OCI-LY3 (cell line): ENCODE data around the gene FKBP2.

Source experiments
- H2AFZ ChIP-seq: fragments of 200-600, 300-600 bp; shearing (Covaris generic); 2 replicates; pipeline ENCODE4 v1.6.0; 2014; ENCODE audit warnings: antibody characterized with exemption, low read depth, low read length
- H3K27ac ChIP-seq: fragments of 200-600, 300-600 bp; sonication (generic); 2 replicates; pipeline ENCODE4 v1.5.1; 2014; ENCODE audit warnings: mild to moderate bottlenecking, low read length, moderate library complexity, mixed read lengths
- H3K27me3 ChIP-seq: fragments of 200-600, 300-600 bp; sonication (generic); 2 replicates; pipeline ENCODE4 v1.6.1; 2014; ENCODE audit warnings: low read depth, low read length, mixed read lengths
- H3K36me3 ChIP-seq: fragments of 200-600, 300-600 bp; sonication (generic); replicated peaks from 2 replicates; pipeline ENCODE3; 2014; ENCODE audit warnings: low read depth, low read length, mixed read lengths
- H3K4me1 ChIP-seq: fragments of 300-600, 200-600 bp; sonication (generic); 2 replicates; pipeline ENCODE4 v1.6.1; 2014; ENCODE audit warnings: low read length, mixed read lengths
- H3K4me2 ChIP-seq: fragments of 200-600, 300-600 bp; sonication (generic); 2 replicates; pipeline ENCODE4 v1.6.1; 2014; ENCODE audit warnings: low read length, mixed read lengths
- H3K4me3 ChIP-seq: fragments of 300-600, 200-600 bp; sonication (generic); 2 replicates; pipeline ENCODE4 v1.5.1; 2014; ENCODE audit warnings: antibody characterized with exemption, mild to moderate bottlenecking, low read length, moderate library complexity
- H3K79me2 ChIP-seq: fragments of 300-600, 200-600 bp; shearing (Covaris generic); 2 replicates; pipeline ENCODE4 v1.6.1; 2014; ENCODE audit warnings: mild to moderate bottlenecking, low read length, mixed read lengths
- H3K9ac ChIP-seq: fragments of 300-600, 200-600 bp; shearing (Covaris generic); 2 replicates; pipeline ENCODE4 v1.6.0; 2014; ENCODE audit warnings: mild to moderate bottlenecking, low read length, moderate library complexity
- H3K9me3 ChIP-seq: fragments of 200-600, 300-600 bp; shearing (Covaris generic); 2 replicates; pipeline ENCODE4 v1.6.1; 2014; ENCODE audit warnings: low read length, mixed read lengths; ENCODE audit not compliant: insufficient read depth
- H4K20me1 ChIP-seq: fragments of 200-600, 300-600 bp; sonication (generic); 2 replicates; pipeline ENCODE4 v1.6.1; 2016; ENCODE audit warnings: low read length, mixed read lengths; ENCODE audit not compliant: insufficient read depth
- EZH2phosphoT487 ChIP-seq: fragments of 200-600 bp; shearing (Covaris generic); IDR thresholded peaks from 2 replicates; pipeline ENCODE4 v1.6.1; 2018; ENCODE audit warnings: antibody characterized with exemption, mixed run types, low read depth
- TF ChIP-seq, protein P1 (sequence below): fragments of 200-600, 300-600 bp; sonication (generic); IDR thresholded peaks from 2 replicates; pipeline ENCODE4 v1.5.1; 2014; ENCODE audit warnings: antibody characterized with exemption, low read length, low read depth

FKBP2 gene

DNA sequence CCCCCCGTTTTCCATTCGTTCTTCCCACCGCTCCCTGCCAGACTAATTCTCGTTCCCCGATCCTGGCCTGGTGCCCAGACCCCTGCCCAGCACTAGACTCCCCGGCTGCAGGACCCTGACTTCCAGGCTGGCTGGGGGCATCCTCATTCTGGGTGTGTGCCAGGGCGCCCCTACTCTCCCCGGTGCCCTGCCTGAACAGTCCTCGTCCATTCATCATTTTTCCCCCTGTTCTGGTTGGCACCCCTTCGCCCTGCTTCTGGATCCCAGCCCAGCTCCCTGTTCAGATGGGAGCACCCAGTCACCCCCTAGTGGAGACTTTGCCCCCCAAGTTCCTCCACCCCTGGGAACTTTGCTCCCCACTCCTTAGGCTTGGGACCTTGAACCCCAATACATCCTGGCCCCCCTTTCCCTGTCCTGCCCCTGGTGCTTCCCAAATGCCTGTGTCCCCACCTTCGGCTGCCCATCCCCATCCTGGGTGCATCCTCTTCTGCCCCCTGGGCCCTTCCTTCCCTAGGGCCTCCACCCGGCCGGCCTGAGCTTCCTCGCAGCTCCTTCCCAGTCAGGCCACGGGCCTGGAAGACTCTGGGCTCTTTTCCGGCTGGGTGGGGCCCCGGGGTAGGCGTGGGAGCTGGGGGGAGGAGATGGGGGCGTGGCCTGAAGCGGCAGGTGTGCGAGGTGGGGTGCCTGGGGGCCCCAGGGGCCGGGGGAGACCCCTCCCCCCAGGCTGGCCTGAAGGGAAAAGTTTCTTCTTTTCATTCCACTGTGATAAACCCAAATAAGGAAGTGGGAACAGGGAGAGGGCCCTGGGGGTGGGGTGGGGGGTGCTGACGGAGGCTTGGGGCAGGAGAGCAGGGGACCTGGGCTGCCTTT, 11.3 kb downstream of the FKBP2 start:
- no peaks in the 10 kb centered on the region for H3K9me3 ChIP-seq
- TF ChIP-seq, protein P1, sequence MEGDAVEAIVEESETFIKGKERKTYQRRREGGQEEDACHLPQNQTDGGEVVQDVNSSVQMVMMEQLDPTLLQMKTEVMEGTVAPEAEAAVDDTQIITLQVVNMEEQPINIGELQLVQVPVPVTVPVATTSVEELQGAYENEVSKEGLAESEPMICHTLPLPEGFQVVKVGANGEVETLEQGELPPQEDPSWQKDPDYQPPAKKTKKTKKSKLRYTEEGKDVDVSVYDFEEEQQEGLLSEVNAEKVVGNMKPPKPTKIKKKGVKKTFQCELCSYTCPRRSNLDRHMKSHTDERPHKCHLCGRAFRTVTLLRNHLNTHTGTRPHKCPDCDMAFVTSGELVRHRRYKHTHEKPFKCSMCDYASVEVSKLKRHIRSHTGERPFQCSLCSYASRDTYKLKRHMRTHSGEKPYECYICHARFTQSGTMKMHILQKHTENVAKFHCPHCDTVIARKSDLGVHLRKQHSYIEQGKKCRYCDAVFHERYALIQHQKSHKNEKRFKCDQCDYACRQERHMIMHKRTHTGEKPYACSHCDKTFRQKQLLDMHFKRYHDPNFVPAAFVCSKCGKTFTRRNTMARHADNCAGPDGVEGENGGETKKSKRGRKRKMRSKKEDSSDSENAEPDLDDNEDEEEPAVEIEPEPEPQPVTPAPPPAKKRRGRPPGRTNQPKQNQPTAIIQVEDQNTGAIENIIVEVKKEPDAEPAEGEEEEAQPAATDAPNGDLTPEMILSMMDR: peak; percentile 61
- TF ChIP-seq EZH2phosphoT487: no peak
- peak overlapping the region; percentile 88 for H3K9ac ChIP-seq
- H2AFZ ChIP-seq: no peak overlapping the region
- peaks cover 33% of the 10 kb centered on the region for H3K4me1 ChIP-seq
- peaks cover 11% of the 10 kb centered on the region for H3K36me3 ChIP-seq
- H3K4me3 ChIP-seq: peak overlapping the region; percentile 93
- H3K79me2 ChIP-seq: peaks cover 22% of the 10 kb centered on the region
- peaks cover 11% of the 10 kb centered on the region; the same call in 1 of the 2 replicates for H4K20me1 ChIP-seq
- H3K27me3 ChIP-seq: no peaks in the 10 kb centered on the region
- peak overlapping the region; percentile 78 for H3K4me2 ChIP-seq
- peak overlapping the region; percentile 36 for H3K27ac ChIP-seq

- Histone ChIP-seq H3K4me2 (peak overlapping the region; percentile 78), H3K27me3 (no peaks in the 10 kb centered on the region), H2AFZ (no peak overlapping the region), H3K79me2 (peaks cover 22% of the 10 kb centered on the region), H3K36me3 (peaks cover 11% of the 10 kb centered on the region), H3K9ac (peak overlapping the region; percentile 88), H3K4me3 (peak overlapping the region; percentile 93), H3K27ac (peak overlapping the region; percentile 36), H3K4me1 (peaks cover 28% of the 10 kb centered on the region), H4K20me1 (peaks cover 11% of the 10 kb centered on the region; the same call in 1 of the 2 replicates), H3K9me3 (no peaks in the 10 kb centered on the region)
- TF ChIP-seq, protein P1: no peak
- no peak for TF ChIP-seq EZH2phosphoT487
Observed at GRCh38 chr11:64253043-64253442, 12.1 kb downstream of the FKBP2 start.

DNA sequence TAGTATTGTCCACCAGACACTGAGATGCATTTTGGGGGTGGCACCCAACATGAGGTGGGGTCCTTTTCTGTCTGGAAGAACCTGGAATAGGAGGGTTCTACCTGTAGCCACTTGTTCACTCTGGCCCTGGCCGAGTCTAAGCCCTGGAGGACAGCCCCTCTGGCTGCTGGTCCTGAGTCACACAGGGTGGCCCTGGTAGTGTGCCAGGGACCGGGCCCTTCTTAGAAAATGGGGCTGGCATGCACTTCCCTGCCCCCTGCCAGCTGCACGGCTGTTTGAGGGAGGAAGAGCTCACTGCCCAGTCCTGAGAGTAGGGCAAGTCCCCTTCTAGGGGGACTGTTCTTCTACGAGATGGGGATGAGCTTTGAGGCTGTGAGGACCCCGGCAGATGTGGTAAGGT, 12.6 kb downstream of the FKBP2 start:
- Histone ChIP-seq H2AFZ (no peak overlapping the region), H3K27ac (peak overlapping the region; percentile 36; the same call in 1 of the 2 replicates), H3K79me2 (peaks cover 22% of the 10 kb centered on the region), H3K4me2 (peak overlapping the region; percentile 78; the same call in 1 of the 2 replicates), H3K4me3 (peak overlapping the region; percentile 93; the same call in 1 of the 2 replicates), H4K20me1 (peaks cover 11% of the 10 kb centered on the region; the same call in 1 of the 2 replicates), H3K9ac (no peak overlapping the region), H3K4me1 (peaks cover 25% of the 10 kb centered on the region), H3K36me3 (peaks cover 13% of the 10 kb centered on the region), H3K27me3 (no peaks in the 10 kb centered on the region), H3K9me3 (no peaks in the 10 kb centered on the region)
- TF ChIP-seq, protein P1: no peak
- TF ChIP-seq EZH2phosphoT487: no peak

- no peak overlapping the region for H3K4me2 ChIP-seq
- H3K27me3 ChIP-seq: no peaks in the 10 kb centered on the region
- peaks cover 21% of the 10 kb centered on the region for H3K36me3 ChIP-seq
- no peaks in the 10 kb centered on the region for H3K9me3 ChIP-seq
- H3K4me1 ChIP-seq: peaks cover 32% of the 10 kb centered on the region
- no peak overlapping the region for H2AFZ ChIP-seq
- H3K27ac ChIP-seq: no peak overlapping the region
- H4K20me1 ChIP-seq: peaks cover 11% of the 10 kb centered on the region; the same call in 1 of the 2 replicates
- H3K4me3 ChIP-seq: no peak overlapping the region
- TF ChIP-seq, protein P1: no peak
- TF ChIP-seq EZH2phosphoT487: no peak
- H3K9ac ChIP-seq: no peak overlapping the region
- H3K79me2 ChIP-seq: peaks cover 22% of the 10 kb centered on the region
Observed at GRCh38 chr11:64254326-64254725, 13.4 kb downstream of the FKBP2 start.
